SK-N-SH treated with all-trans-retinoic acid at 6 μM for 48 hours (cell line): ENCODE results near the gene SLC25A36.
A peak's percentile ranks its signal among the peaks of the same experiment; 100 is the strongest.

Source experiments
- ATAC-seq: fragments of 200-7000 bp; cut with Tn5 transposase; 3 replicates; pipeline ENCODE4 v1.9.1; 2020; ENCODE audit warnings: mild to moderate bottlenecking, moderate library complexity
- ARNTL ChIP-seq: fragments of 450-650 bp; formaldehyde crosslinking; IDR thresholded peaks from 2 replicates; pipeline ENCODE4 v1.5.0; 2020; ENCODE audit warnings: low read depth, mild to moderate bottlenecking, moderate library complexity, borderline replicate concordance
- BACH2 ChIP-seq: fragments of 250-450 bp; sonication (Bioruptor Pico); IDR thresholded peaks from 2 replicates; pipeline ENCODE4 v1.9.0; 2021; ENCODE audit warnings: mild to moderate bottlenecking, borderline replicate concordance
- CSDC2 ChIP-seq: fragments of 250-450 bp; sonication (Bioruptor Pico); IDR thresholded peaks from 2 replicates; pipeline ENCODE4 v1.5.0; 2020; ENCODE audit warnings: mild to moderate bottlenecking, moderate library complexity
- ESRRG ChIP-seq: fragments of 250-450 bp; sonication (Bioruptor Pico); IDR thresholded peaks from 2 replicates; pipeline ENCODE4 v1.6.1; 2021; ENCODE audit warnings: mild to moderate bottlenecking
- GLIS3 ChIP-seq: fragments of 250-450 bp; sonication (Bioruptor Pico); IDR thresholded peaks from 2 replicates; pipeline ENCODE4 v1.5.0; 2020; ENCODE audit warnings: mild to moderate bottlenecking, moderate library complexity
- ISL1 ChIP-seq: fragments of 250-450 bp; sonication (Bioruptor Pico); IDR thresholded peaks from 2 replicates; pipeline ENCODE4 v2.1.2; 2022; ENCODE audit warnings: mild to moderate bottlenecking, moderate library complexity
- OSR1 ChIP-seq: fragments of 250-450 bp; sonication (Bioruptor Pico); IDR thresholded peaks from 2 replicates; pipeline ENCODE4 v1.8.0; 2022; ENCODE audit warnings: moderate library complexity, mild to moderate bottlenecking, inconsistent platforms
- PPARA ChIP-seq: fragments of 250-450 bp; sonication (Bioruptor Pico); IDR thresholded peaks from 2 replicates; pipeline ENCODE4 v1.5.0; 2020; ENCODE audit warnings: mild to moderate bottlenecking, borderline replicate concordance
- RARB ChIP-seq: fragments of 250-450 bp; sonication (Bioruptor Pico); IDR thresholded peaks from 2 replicates; pipeline ENCODE4 v1.8.0; 2021; ENCODE audit warnings: mild to moderate bottlenecking, moderate library complexity
- SNAI2 ChIP-seq: fragments of 250-450 bp; sonication (Bioruptor Pico); IDR thresholded peaks from 2 replicates; pipeline ENCODE4 v1.5.0; 2020; ENCODE audit warnings: mild to moderate bottlenecking, moderate library complexity
- TCF4 ChIP-seq: fragments of 250-450 bp; sonication (Bioruptor Pico); IDR thresholded peaks from 2 replicates; pipeline ENCODE4 v1.8.0; 2021; ENCODE audit warnings: mild to moderate bottlenecking, moderate library complexity, borderline replicate concordance
- TOX ChIP-seq: fragments of 250-450 bp; sonication (Bioruptor Pico); IDR thresholded peaks from 2 replicates; pipeline ENCODE4 v1.8.0; 2021; ENCODE audit warnings: mild to moderate bottlenecking, moderate library complexity, borderline replicate concordance
- ZC3H10 ChIP-seq: fragments of 250-450 bp; sonication (Bioruptor Pico); IDR thresholded peaks from 2 replicates; pipeline ENCODE4 v1.5.1; 2021; ENCODE audit warnings: mild to moderate bottlenecking, moderate library complexity
- ZFP3 ChIP-seq: fragments of 250-450 bp; sonication (Bioruptor Pico); IDR thresholded peaks from 2 replicates; pipeline ENCODE4 v1.5.0; 2020; ENCODE audit warnings: mild to moderate bottlenecking, moderate library complexity
- ZFP30 ChIP-seq: fragments of 450-650 bp; formaldehyde crosslinking; IDR thresholded peaks from 2 replicates; pipeline ENCODE4 v1.5.0; 2022; ENCODE audit warnings: mild to moderate bottlenecking, moderate library complexity
- ZNF565 ChIP-seq: fragments of 450-650 bp; formaldehyde crosslinking; conservative IDR thresholded peaks from 2 replicates; pipeline ENCODE4 v1.5.0; 2020; ENCODE audit warnings: low read depth, mild to moderate bottlenecking, moderate library complexity
- ZNF70 ChIP-seq: fragments of 450-650 bp; formaldehyde crosslinking; IDR thresholded peaks from 2 replicates; pipeline ENCODE4 v1.5.0; 2020; ENCODE audit warnings: mild to moderate bottlenecking, moderate library complexity
- ZNF8 ChIP-seq: fragments of 450-650 bp; formaldehyde crosslinking; IDR thresholded peaks from 2 replicates; pipeline ENCODE4 v1.5.0; 2020; ENCODE audit warnings: mild to moderate bottlenecking, moderate library complexity
- TF ChIP-seq, protein P1 (sequence below): fragments of 250-450 bp; sonication (Bioruptor Pico); IDR thresholded peaks from 2 replicates; pipeline ENCODE4 v1.8.0; 2021; ENCODE audit warnings: low read depth, mild to moderate bottlenecking, moderate library complexity, borderline replicate concordance
- TF ChIP-seq, protein P2 (sequence below): fragments of 250-450 bp; sonication (Bioruptor Pico); IDR thresholded peaks from 2 replicates; pipeline ENCODE4 v1.5.0; 2020; ENCODE audit warnings: mild to moderate bottlenecking, moderate library complexity
- TF ChIP-seq, protein P3 (sequence below): fragments of 250-450 bp; sonication (Bioruptor Pico); IDR thresholded peaks from 2 replicates; pipeline ENCODE4 v1.5.1; 2021; ENCODE audit warnings: mild to moderate bottlenecking, moderate library complexity
- TF ChIP-seq, protein P4 (sequence below): fragments of 250-450 bp; sonication (Bioruptor Pico); IDR thresholded peaks from 2 replicates; pipeline ENCODE4 v1.5.1; 2020; ENCODE audit warnings: low read depth, mild to moderate bottlenecking, moderate library complexity

Gene SLC25A36

DNA sequence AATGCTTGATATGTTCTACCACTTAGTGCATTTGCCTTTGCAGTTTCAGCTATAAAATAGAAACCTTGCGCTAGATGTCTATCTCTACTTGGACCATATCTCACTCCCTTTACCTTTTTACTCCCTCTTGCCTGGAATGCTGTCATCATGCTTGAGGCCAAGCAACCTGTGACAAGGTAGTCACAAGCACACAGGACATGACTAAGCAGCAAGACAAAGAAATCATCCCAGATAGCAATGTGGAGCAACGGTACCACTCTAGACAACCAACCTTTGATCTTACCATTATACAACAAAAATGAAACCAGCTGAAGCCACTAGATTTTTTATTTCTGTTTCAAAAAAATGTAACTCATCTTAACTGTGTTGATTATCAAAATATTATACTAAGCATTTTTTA is 59.0 kb downstream of the SLC25A36 start:
- TF ChIP-seq OSR1 (CRISPR knock-in tag) (no peak), ZC3H10 (no peak), ZFP3 (CRISPR knock-in tag) (no peak), PPARA (CRISPR knock-in tag) (no peak), ZNF8 (CRISPR knock-in tag) (no peak), ZNF565 (CRISPR knock-in tag) (no peak), SNAI2 (no peak), GLIS3 (CRISPR knock-in tag) (no peak)
- no peak for ATAC-seq

DNA sequence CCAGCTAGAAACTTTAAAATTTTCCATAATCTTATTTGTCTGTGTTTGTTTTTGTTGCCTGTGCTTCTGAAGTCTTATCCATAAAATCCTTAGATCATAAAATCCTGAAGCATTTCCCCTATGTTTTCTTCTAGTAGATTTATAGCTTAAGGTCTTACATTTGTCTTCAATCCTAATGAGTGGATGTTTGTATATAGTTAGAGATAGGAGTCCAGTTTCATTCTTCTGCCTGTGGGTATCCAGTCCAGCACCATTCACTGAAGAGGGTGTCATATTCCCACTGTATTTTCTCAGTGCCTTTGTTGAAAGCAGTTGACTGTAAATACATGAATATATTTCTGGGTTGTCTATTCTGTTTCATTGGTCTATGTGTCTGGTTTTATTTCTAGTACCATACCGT is 64.7 kb downstream of the SLC25A36 start:
- no peak for ATAC-seq
- TF ChIP-seq TCF4 (CRISPR knock-in tag): no peak
- TF ChIP-seq ARNTL (CRISPR knock-in tag): no peak
- no peak for TF ChIP-seq SNAI2
- no peak for TF ChIP-seq CSDC2
- TF ChIP-seq OSR1 (CRISPR knock-in tag): no peak

DNA sequence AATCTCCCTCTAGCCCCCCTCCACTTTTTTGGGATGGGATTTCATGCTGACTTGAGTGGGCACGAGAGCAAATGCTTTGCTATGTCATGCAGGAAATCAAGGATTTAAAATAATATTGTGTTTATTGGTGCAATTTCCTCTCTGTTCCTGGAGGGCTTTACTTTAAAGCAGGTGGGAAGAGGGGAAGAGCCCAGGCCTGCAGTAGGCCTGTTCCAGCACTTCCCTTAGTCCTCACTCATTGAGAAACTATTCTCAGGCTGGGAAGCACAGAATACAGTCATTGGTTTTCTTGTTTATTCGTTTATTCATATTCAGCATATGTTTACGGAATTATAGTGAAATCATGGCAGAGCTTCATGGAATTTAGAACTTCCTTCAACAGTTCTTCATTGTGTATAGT is 67.9 kb downstream of the SLC25A36 start:
- TF ChIP-seq ISL1 (CRISPR knock-in tag): no peak
- no peak for TF ChIP-seq PPARA (CRISPR knock-in tag)
- TF ChIP-seq ZC3H10: no peak
- no peak for TF ChIP-seq ZFP30 (CRISPR knock-in tag)
- TF ChIP-seq SNAI2: no peak
- ATAC-seq: no peak

DNA sequence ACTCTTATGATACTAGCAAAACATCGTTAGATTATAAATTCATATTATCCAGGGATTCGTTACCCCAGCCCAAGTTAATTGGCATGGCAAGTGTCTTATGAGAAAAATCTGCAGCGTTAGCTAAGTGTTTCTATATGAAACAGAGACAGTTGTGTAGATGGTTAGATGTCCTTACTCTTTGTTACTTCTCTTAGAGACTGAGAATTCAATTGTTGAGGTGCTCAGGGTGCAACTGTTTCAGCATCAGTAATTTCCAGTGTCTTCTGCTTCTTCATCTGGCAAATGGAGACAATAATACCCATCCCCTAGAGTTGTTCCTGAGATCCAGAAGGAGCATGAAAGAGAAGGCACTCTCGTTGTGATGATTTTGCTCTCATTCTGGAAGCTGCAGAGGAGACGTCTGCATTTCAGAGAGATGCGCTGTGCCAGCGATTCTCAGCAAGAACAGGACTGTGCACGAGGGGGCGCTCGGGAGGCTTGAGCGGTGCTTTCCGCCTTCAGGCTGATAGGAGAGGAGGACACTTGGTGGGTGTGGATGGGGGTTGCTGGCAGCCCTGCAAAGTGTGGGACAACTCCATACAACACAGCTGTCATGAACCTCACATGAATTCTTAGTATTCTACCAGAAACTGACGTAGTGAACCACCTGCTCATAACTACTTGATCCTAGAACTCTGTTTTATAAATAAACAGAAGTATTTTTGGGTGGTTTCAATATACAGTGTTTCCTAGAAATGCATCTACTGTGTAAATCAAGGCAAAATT is 69.8 kb downstream of the SLC25A36 start:
- peak; percentile 99 for ATAC-seq
- TF ChIP-seq ESRRG (no peak), GLIS3 (CRISPR knock-in tag) (no peak), TCF4 (CRISPR knock-in tag) (no peak), BACH2 (CRISPR knock-in tag) (no peak), ISL1 (CRISPR knock-in tag) (no peak), ZNF70 (CRISPR knock-in tag) (no peak), TOX (CRISPR knock-in tag) (no peak), ZFP30 (CRISPR knock-in tag) (no peak), SNAI2 (no peak), OSR1 (CRISPR knock-in tag) (no peak), RARB (CRISPR knock-in tag) (no peak)
- TF ChIP-seq, protein P1, sequence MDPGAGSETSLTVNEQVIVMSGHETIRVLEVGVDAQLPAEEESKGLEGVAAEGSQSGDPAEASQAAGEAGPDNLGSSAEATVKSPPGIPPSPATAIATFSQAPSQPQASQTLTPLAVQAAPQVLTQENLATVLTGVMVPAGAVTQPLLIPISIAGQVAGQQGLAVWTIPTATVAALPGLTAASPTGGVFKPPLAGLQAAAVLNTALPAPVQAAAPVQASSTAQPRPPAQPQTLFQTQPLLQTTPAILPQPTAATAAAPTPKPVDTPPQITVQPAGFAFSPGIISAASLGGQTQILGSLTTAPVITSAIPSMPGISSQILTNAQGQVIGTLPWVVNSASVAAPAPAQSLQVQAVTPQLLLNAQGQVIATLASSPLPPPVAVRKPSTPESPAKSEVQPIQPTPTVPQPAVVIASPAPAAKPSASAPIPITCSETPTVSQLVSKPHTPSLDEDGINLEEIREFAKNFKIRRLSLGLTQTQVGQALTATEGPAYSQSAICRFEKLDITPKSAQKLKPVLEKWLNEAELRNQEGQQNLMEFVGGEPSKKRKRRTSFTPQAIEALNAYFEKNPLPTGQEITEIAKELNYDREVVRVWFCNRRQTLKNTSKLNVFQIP (CRISPR knock-in tag): no peak
- TF ChIP-seq, protein P2, sequence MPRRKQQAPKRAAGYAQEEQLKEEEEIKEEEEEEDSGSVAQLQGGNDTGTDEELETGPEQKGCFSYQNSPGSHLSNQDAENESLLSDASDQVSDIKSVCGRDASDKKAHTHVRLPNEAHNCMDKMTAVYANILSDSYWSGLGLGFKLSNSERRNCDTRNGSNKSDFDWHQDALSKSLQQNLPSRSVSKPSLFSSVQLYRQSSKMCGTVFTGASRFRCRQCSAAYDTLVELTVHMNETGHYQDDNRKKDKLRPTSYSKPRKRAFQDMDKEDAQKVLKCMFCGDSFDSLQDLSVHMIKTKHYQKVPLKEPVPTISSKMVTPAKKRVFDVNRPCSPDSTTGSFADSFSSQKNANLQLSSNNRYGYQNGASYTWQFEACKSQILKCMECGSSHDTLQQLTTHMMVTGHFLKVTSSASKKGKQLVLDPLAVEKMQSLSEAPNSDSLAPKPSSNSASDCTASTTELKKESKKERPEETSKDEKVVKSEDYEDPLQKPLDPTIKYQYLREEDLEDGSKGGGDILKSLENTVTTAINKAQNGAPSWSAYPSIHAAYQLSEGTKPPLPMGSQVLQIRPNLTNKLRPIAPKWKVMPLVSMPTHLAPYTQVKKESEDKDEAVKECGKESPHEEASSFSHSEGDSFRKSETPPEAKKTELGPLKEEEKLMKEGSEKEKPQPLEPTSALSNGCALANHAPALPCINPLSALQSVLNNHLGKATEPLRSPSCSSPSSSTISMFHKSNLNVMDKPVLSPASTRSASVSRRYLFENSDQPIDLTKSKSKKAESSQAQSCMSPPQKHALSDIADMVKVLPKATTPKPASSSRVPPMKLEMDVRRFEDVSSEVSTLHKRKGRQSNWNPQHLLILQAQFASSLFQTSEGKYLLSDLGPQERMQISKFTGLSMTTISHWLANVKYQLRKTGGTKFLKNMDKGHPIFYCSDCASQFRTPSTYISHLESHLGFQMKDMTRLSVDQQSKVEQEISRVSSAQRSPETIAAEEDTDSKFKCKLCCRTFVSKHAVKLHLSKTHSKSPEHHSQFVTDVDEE (CRISPR knock-in tag): no peak
- TF ChIP-seq, protein P3, sequence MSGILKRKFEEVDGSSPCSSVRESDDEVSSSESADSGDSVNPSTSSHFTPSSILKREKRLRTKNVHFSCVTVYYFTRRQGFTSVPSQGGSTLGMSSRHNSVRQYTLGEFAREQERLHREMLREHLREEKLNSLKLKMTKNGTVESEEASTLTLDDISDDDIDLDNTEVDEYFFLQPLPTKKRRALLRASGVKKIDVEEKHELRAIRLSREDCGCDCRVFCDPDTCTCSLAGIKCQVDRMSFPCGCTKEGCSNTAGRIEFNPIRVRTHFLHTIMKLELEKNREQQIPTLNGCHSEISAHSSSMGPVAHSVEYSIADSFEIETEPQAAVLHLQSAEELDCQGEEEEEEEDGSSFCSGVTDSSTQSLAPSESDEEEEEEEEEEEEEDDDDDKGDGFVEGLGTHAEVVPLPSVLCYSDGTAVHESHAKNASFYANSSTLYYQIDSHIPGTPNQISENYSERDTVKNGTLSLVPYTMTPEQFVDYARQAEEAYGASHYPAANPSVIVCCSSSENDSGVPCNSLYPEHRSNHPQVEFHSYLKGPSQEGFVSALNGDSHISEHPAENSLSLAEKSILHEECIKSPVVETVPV: no peak
- TF ChIP-seq, protein P4, sequence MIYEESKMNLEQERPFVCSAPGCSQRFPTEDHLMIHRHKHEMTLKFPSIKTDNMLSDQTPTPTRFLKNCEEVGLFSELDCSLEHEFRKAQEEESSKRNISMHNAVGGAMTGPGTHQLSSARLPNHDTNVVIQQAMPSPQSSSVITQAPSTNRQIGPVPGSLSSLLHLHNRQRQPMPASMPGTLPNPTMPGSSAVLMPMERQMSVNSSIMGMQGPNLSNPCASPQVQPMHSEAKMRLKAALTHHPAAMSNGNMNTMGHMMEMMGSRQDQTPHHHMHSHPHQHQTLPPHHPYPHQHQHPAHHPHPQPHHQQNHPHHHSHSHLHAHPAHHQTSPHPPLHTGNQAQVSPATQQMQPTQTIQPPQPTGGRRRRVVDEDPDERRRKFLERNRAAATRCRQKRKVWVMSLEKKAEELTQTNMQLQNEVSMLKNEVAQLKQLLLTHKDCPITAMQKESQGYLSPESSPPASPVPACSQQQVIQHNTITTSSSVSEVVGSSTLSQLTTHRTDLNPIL (CRISPR knock-in tag): no peak
